Embryonic facial prominence (tissue), 1 donor: ENCODE measurements around the gene KIF1A.
A peak's percentile ranks its signal among the peaks of the same experiment; 100 is the strongest.
"Not testable (repeated sequence)": the region's sequence is repeated elsewhere in the genome, so short reads cannot be mapped to it uniquely, and the experiment has no call there.

ENCODE experiments used
- DNase-seq: peaks from one replicate; pipeline ENCODE4 v3.0.0-alpha.2; 2016; ENCODE audit errors: extremely low spot score

Gene KIF1A

DNA sequence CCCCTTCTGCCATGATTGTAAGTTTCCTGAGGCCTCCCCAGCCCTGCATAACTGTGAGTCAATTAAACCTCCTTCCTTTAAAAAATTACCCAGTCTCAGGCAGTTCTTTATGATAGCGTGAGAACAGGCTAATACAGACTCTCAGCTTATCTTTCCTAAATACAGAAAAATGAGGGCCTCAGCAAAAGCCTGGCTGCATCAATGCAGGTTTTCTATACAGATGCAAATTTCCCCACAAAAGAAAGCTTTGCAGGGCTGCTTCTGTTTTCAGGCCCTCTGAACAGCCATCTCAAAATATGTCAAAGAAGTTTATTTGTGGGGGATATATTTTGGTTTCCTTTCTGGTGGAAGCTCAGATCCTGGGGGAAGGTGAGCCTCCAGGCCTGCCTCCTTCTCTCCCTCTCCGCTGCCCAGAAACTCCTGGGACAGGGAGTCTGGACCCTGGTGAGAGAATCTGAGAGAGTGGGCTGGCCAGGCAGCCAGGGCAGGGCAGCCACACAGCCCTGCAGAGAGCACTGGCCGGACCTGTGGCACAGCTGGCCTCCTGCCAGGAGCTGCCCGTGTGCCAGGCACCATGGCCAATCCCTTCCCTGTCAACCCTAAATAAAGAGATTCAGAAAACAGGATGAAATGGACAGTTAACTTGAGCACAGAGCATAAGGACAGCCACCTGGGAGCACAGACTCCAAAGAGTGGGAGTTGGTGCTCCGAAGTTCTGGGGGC lies 27.0 kb upstream of the KIF1A start:
- DNase-seq, result no peak

DNA sequence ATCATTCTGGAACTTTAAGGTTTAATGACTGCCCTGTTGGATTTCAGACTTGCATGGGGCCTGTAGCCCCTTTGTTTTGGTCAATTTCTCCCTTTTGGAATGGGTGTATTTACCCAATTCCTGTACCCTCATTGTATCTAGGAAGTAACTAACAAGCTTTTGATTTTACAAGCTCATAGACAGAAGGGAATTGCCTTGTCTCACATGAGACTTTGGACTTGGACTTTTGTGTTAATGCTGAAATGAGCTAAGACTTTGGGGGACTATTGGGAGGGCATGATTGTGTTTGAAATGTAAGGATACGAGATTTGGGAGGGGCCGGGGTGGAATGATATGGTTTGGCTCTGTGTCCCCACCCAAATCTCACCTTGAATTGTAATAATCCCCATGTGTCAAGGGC lies 26.3 kb upstream of the KIF1A start:
- not testable (repeated sequence) for DNase-seq

DNA sequence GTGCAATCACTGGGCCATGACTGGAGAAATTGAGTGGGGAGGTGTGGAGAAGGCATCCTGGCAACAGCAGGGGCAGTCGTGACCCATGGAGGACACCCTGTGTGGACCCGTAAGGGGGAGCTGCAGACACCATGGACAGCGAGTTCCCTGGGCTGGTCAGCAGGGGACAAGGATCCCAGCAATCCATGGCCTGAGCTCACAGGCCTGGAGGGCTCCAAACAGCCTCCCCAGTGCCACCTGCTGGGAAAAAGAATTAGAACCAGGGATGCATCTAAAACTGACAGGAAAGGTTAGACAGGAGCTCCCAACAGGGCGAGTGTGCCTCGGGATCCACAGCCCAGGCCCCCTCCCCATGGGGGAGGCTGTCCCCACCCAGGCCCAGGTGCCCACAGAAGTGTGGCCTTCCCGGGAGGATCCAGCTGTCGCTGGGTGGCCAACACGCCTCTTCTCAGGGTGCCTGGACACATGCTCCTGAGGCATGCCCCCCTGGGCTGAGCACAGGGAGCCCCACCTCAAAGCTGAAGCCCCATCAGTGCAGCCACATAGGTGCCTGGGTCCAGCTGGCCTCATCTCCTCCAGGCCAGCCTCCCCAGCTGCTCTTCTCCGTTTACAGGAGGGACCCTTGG lies 20.5 kb upstream of the KIF1A start:
- DNase-seq, result no peak

DNA sequence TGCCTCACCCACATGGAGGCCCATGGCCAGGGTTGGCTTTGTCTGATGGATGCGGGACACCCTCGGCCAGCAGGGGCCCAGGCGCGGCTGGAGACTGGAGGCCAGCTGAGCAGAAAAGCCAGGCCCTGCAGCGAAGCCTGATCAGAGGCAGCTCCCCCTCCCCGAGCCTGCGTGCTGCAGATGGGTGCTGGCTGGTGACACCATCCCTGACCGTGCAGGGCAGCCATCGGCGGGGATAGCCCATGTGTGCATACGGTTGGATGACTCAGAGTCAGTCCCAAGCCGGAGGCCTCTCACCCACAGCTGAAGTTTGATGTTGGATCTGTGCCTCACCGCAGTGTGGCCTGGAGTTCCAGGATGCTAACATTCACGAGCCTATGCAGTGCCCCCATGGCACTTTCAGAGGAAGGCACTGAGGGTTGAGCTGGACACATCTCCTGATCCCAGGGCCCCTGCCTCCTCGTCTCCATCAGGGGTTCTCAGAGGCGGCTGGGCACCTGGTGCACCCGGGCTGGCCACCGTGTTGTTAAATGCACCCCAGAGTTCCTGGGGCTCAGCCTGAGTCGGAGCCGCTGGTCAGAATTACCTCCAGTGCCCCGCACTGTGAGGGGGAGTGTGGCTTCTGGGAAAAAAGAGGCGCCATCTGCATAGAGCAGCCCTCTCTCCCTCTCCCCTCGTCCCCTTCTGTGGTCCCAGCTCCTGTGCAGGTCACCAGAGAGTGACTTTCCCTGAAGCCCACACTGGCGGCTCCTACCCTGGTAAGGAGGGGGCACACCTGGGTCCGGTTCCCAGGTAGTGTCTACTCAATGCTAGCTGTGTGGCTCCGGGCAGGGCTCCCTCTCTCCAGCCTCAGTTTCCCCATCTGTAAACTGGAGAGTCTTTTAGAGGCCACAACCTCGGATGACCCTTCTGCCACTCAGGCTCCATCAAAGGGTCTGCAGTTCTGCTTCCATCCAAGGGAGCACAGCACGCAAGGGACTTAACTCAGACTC lies 19.4 kb upstream of the KIF1A start:
- no peak for DNase-seq

DNA sequence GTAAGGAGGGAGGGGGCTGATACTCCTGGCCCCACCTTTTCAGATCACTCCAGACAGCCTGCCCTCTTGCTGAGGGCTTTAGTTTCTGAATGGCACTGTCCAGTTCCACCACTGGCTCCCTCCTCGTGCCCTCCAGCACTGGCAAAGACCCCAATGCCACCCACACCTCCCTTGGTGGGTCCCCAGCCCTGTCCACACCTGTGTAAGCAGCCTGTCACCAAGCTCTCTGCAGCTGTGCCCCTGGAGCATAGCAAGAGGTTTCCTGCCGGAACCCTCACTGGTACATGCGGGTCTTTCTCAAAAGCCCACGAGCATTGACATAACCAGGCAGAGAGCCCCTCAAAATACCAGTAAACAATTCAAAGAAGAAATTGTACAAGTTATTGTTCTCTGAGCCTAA lies 17.6 kb upstream of the KIF1A start:
- no peak for DNase-seq

DNA sequence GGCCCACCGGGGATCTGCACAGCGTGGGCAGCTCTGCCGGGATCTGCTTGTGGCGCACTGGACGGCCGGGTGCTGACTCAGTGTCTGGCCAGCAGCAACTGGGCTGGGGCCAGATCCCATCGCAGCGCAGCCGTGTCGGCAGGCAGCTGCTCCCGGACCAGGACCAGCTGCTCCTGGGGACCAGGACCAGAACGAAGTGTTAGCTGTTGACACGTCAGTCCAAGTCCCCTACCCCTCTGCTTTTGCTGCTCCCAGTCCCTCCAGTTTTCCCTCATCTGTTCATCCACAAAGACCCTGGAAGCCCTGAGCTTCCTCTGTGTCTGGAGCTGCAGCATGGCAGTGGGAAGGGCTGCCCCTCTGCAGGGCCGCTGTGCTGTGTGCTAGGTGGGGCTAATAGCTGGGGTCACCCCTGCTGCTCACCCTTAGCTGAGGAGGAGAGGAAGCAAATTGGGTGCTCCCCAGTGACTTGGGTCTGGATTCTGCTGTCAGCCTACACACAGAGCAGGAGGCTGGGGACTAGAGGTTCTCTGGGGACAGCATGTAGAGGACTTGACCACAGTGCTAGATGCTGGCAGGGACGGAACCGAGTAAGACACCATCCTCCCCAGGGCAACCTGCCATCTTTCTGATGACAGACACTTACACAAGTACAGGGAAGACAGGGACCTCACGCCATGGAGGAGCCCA lies 16.9 kb upstream of the KIF1A start:
- DNase-seq, result no peak

DNA sequence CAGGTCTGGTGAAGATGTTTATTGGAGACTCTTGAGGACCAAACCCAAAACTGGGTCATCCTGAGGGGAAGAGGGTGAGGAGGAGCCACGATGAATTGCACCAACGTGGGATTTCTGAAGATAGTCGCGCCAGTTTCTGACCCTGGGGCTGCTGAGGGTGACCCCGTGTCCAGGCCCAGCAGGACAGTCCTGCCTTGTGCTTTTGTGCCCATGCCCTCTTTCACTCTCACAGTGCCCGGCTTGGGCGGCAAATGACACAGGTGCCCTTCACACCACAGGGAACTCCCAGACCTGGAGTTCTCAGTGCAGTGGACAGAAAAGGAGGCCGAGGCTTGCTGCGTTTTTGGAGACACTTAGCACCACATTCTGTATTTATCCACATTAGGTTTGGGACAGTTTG lies 15.5 kb upstream of the KIF1A start:
- no peak for DNase-seq

DNA sequence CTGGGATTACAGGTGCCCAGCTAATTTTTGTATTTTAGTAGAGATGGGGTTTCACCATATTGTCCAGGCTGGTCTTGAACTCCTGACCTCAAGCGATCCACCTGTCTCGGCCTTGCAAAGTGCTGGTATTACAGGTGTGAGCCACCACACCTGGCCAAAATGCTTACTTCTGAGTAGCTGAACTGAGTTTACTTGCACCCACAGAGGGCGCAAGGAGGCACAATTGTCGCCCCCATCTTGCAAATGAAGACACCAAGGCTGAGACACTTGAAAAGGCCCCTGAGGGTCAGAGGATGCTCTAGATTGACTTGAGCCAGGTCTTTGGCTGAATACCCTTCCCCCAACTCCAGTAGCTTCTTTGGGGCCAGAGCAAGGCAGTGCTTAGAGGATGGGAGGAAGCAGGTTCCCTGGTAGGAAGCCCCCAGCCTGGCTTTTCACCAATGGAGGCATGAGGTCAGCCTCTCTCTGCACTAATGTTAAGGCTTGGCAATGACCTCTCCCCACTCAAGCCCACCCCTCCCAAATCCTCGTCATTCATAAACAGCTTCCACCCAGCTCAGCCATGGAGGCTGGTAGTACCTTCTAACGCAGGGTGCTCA lies 14.5 kb upstream of the KIF1A start:
- no peak for DNase-seq

DNA sequence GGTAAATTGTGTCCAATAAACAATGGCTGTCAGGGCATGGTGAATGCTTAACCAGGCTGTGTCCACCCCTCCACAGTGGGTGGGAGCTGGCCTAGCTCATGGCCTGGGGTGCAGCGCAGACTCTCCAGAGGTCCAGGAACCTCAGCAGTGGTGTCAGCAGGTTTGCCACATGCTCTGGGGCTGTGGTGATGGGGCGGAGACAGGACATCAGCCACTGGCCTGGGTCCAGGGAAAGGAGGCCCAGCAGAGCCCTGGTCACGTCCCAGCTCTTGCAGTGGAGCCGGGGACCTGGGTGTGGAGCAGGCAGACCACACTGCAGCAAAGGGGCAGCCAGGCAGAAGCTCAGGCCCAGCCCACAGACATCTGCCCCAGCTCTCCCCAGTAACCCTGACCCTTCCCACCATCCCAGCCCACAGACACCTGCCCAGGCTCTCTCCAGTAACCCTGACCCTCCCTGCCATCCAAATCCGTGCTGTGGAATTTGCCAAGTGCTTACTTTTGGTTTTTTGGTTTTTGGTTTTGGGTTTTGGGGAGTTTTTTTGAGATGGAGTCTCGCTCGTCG lies 13.8 kb upstream of the KIF1A start:
- no peak for DNase-seq

DNA sequence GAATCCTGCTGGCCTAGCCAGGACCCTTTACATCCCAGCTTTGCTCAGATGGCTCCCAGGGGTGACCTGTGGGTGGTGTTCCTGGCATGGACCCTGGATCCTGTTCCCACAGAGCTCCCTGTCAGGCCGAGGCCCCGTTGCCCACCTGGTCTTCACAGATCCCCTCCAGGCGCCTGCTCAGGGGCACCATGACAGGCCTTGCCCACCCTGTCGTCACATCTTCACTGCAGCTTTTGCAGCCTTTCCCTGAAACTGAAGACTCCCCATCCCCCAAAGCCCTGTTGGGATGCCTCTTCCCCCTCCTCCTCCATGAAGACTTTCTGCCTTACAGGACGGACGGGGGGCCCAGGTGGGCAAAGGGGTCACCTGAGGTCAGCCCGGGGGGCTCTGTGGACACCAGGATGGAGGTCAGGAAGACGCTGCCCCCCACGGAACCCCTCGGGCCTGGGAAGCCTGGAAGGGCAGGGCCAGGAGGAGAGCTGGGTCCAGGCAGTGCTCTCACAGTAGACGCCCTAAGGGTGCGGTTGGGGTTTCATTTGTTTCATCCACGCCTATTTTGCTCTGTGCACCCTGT lies 13.0 kb upstream of the KIF1A start:
- no peak for DNase-seq

DNA sequence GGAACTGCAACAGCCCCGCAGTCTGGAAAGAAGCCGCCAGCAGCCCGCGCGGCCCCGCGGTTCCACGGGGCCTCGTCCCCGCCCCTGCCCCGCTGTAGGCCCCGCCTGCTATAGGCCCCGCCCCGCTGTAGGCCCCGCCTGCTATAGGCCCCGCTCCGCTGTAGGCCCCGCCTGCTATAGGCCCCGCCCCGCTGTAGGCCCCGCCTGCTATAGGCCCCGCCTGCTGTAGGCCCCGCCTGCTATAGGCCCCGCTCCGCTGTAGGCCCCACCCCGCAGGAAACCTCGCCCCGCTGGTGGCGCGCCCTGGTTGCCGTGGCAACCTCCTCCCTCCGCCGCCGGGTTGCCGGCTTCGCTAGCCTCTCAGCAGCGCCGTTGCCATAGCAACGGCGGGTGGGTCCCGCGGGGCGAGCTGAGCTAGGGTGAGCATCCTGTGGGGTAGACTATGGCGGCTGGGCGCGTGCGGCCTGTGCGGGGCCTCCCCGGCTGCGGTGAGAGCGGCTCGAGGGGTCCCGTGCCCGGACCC lies 12.2 kb upstream of the KIF1A start:
- DNase-seq, result peak; percentile 73

DNA sequence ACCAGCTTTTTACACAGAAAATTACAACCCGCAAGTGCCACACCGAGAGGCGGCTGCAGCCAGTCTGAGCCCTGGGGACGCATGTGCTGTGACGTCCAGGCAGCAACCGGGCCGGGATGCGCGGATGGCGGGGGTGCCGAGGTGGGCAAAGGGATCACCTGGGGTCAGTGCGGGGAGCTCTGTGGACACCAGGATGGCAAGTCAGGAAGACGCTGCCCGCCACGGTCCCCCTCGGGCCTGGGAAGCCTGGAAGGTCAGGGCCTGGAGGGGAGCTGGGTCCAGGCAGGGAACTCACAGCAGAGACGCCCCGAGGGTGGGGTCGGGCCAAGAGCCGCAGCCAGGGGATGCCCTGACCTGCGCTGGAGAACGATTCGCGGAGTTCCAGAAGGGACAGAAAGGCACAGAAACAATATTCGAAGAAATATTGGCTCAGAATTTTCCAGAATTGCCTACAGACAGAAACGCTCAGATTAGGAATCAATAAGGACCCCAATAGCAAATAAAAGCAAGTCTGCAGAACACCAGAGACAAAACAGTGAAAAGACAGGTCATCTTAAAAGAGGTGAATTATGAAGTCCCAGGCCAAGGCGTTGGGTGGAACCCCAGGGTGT lies 11.7 kb upstream of the KIF1A start:
- DNase-seq, result no peak

DNA sequence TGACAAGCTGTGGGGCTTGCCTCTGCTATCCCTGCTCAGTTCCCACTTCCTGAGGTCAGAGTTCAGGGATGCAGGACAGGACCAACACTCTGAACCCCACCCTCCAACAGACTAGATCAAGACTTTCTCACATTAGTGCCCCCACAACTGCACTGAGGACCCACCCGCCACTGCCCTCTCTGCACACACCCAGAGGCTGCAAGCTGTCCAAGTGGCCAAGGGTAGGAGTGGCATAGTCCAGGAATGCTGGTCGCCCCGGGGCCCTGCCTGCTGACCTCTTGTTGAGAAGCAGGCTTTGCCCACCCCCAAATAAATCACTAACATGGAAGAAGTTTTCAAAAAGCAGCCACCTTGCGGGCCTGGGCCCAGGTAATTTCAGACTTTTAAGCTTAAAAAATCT lies 5.5 kb upstream of the KIF1A start:
- no peak for DNase-seq

DNA sequence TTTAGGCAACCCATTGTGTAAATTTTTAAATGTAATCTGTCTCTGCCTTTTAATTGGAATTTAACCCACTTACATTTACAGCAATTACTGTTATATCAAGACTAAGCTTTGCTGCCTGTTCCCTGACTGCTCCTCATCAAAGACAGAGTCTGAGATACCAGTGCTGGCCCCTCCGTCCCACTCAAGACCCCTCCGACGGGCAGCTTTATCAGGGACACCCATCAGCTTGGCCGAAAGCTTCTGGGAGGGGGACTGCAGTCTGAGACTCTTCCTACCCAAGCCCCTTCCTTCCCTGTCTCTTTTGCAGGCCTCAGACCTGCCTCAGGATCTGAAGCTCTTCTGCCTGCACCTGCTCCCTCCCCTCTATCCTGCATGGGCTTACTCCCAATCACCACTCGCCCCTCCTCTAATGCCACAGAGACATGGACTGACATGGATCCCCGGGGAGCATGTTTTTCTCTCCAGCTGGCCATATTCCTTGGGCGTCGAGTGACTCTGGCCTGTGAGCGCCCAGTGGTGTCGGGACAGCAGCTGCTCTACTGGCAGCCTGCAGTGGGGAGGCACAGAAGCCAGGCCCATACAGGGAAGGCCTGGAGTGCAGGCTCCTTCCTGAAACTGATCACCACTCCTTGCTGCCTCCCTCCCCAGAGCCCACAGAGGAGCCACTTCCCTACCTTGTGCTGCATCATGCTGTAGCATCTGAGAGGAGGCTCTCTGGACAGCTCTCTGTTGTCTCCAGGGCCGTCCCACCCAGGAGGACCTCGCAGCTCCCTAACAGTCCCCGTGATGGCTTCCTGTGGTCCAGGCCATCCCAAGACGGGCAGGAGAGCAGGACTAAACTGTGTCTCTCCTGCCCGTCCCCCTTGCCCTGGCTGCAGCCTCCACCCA lies 3.7 kb upstream of the KIF1A start:
- no peak for DNase-seq

DNA sequence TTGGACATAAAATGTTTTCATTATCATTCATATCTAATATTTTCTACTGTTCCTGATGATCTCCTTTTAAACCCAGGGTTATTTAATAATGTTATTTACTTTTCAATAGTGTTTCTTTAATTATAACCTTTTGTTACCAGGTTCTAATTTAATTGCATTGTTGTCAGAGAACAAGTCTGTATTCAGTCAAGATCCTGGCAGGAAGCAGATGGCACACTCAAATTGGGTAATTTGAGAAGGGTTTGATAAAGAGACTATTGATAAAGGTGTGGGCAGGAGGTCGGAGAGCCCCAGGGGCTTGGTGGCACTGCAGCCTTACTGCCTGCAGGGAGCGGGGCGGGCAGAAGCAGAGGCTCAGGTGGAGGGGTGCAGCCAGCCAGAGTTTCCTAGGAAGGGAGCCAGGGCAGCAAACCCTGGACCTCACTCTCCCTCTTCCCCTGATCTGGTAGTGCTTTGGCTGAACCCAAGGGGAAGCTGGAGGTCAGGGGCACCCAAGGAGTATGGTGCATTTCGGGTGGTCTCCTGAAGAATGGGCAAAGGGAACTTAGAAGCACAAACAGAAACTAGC lies 2.3 kb upstream of the KIF1A start:
- DNase-seq, result no peak

DNA sequence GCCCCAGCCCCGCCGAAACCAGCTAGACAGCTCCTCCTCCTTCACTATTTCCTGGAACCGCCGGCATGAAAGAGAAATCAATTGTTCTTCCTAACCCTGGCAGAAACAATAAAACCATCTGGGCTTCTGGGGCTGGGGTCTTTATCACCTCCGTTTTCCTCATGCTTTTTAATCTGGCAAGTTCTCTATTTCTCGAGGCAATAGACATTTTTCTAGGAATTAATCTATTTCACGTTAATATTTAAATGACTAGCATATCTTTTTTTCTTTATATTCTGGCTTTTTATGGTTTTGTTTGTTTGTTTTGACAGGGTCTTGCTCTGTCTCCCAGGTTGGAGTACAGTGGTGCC lies 1.4 kb upstream of the KIF1A start:
- no peak for DNase-seq

DNA sequence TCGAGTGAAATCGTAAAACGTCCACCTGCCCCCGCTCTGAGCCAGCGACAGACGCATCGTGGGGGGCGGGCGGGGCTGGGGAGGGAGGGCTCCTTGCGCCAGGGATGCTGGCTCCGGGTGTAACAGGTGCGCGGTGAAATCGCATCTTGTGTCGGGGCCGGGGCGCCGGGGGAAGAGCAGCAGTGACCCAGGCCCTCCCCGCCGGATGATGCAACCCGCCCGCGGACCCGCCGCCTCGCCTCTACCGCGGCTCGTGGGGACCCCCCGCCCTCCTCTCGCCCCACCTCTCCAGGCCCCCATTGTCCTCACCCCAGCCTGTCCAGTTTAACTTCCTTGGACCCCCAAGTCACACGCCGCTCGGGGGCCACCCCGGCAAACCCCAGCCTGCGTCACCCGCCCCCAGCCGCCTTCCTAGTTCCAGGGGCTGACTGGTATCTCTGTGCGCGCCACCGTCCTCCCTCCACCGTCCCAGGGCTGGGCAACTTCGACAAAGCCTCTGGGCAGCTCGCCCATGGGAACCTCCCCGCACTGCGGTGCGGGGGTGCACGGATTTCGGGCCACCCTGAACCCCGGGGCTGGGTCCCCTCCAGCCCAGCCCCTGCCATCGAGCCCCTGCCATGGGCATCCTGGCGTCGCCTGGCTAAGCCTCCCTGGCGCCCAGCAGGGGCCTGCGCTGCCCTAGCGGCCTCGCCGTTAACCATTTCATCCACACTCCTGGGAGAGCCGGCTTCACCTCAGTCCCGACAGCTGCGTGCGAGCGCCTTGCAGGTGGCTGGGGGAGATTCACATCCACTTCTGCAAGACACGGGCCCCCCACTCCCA lies 799 bp upstream of the KIF1A start:
- no peak for DNase-seq
